ENCODE measurements around the gene FARSB. TPM values are rescaled to one million over a fixed set of nuclear protein-coding genes. Genes with fewer than 3 reads are reported as not detected.

FARSB gene
- total and polyA plus RNA-seq, 2 donors (not counting 3 experiments of a cell fraction or from before 2014, with no cell fraction given) = 12.7 to 29.4 TPM

GRCh38 chr2:222701233-222701632, 45.3 kb upstream of the FARSB start:
- no peaks in the 10 kb centered on the region for H3K9me1 ChIP-seq (replicated peaks; ENCODE audit: control insufficient read depth, extremely low read depth, insufficient read depth, low read length)
- H3K4me2 ChIP-seq (ENCODE audit: insufficient read depth, low read length) = no peak overlapping the region
- H3K4me3 ChIP-seq (replicated peaks in 1 of 3; ENCODE audit: insufficient read depth in 1 of 3, low read depth in 1 of 3, low read length in 3 of 3) = no peak overlapping the region
- H3K79me2 ChIP-seq (ENCODE audit: control insufficient read depth, insufficient read depth, low read length) = no peaks in the 10 kb centered on the region
- BruUV-seq (replicated peaks) = no TSS peak
- DNase-seq (ENCODE audit: low read depth, low spot score) (no peak), FAIRE-seq (no peak)
- no peak overlapping the region for H3K27ac ChIP-seq (ENCODE audit: insufficient read depth, low read depth, low read length)
- POLR2A ChIA-PET = no interaction called here
- H3K9me3 ChIP-seq (replicated peaks; ENCODE audit: control insufficient read depth, insufficient read depth, low read length) = no peaks in the 10 kb centered on the region
- no peak overlapping the region for H2AFZ ChIP-seq (ENCODE audit: low read depth, low read length)
- H4K20me1 ChIP-seq (replicated peaks; ENCODE audit: control insufficient read depth, extremely low read depth, insufficient read depth, low read length) = no peaks in the 10 kb centered on the region
- no peaks in the 10 kb centered on the region for H3K27me3 ChIP-seq (ENCODE audit: control insufficient read depth in 2 of 2, insufficient read depth in 2 of 2, low read length in 2 of 2)
- dilution Hi-C loops (cut with MboI; ENCODE audit: extremely low pct_ligation_motif_present, low sequenced_read_pairs) = no loop called here
- CTCF ChIA-PET = no interaction called here
- no peaks in the 10 kb centered on the region for H3K36me3 ChIP-seq (ENCODE audit: control insufficient read depth in 2 of 2, extremely low read depth in 1 of 2, insufficient read depth in 2 of 2, low read length in 2 of 2)
- H3K9ac ChIP-seq (replicated peaks; ENCODE audit: extremely low read depth, insufficient read depth, low read length) = no peak overlapping the region
- peaks cover 30% of the 10 kb centered on the region for H3K4me1 ChIP-seq (ENCODE audit: control insufficient read depth, extremely low read depth, insufficient read depth, low read length)
- TF ChIP-seq JUN (IDR thresholded peaks at IDR 0.05; ENCODE audit: borderline replicate concordance, insufficient read depth, insufficient read length, low read depth) (no peak), EZH2 (IDR thresholded peaks at IDR 0.05; ENCODE audit: borderline replicate concordance, low read depth, low read length, severe bottlenecking) (no peak), CTCF (IDR thresholded peaks at IDR 0.05; ENCODE audit: extremely low read depth in 1 of 2, insufficient read depth in 1 of 2, low read depth in 1 of 2, low read length in 2 of 2) (no peak), POLR2AphosphoS5 (IDR thresholded peaks at IDR 0.05; ENCODE audit: insufficient read depth, low read depth, low read length) (no peak), MAX (IDR thresholded peaks at IDR 0.05; ENCODE audit: insufficient read depth, insufficient read length) (no peak), POLR2A (IDR thresholded peaks at IDR 0.05; ENCODE audit: low read depth, low read length) (no peak), FOS (IDR thresholded peaks at IDR 0.05; ENCODE audit: borderline replicate concordance, insufficient read depth, low read length) (no peak), MYC (IDR thresholded peaks at IDR 0.05; ENCODE audit: low read depth, low read length) (no peak), GATA2 (IDR thresholded peaks at IDR 0.05; ENCODE audit: insufficient read depth, insufficient read length, low read depth, low read length) (no peak)
- intact Hi-C loops (cut with micrococcal nuclease) = loop anchor here (10.0 kb wide), 1 partner anchor 994 kb away; no protein-coding TSS in a partner anchor

Measured in endothelial cell of umbilical vein (primary cell).